HG03159 (cell line): ENCODE data around the gene LCE3E.

Experiments used
- ATAC-seq: cut with Tn5 transposase; IDR thresholded peaks from one replicate; pipeline ENCODE4 v1.9.1; 2021; ENCODE audit warnings: mild to moderate bottlenecking, moderate library complexity; ENCODE audit not compliant: unreplicated experiment

LCE3E gene

GRCh38 chr1:152517237-152517811, 49.3 kb downstream of the LCE3E start:
- no peak for ATAC-seq

GRCh38 chr1:152516082-152516481, 50.5 kb downstream of the LCE3E start:
- ATAC-seq, result no peak
